HG03025 (cell line): ENCODE measurements around the gene GRWD1.
A peak's percentile ranks its signal among the peaks of the same experiment; 100 is the strongest.

ENCODE experiments used
- ATAC-seq: cut with Tn5 transposase; IDR thresholded peaks from one replicate; pipeline ENCODE4 v1.9.1; 2021; ENCODE audit warnings: mild to moderate bottlenecking, moderate library complexity; ENCODE audit not compliant: unreplicated experiment, low FRiP score

The GRWD1 gene

DNA sequence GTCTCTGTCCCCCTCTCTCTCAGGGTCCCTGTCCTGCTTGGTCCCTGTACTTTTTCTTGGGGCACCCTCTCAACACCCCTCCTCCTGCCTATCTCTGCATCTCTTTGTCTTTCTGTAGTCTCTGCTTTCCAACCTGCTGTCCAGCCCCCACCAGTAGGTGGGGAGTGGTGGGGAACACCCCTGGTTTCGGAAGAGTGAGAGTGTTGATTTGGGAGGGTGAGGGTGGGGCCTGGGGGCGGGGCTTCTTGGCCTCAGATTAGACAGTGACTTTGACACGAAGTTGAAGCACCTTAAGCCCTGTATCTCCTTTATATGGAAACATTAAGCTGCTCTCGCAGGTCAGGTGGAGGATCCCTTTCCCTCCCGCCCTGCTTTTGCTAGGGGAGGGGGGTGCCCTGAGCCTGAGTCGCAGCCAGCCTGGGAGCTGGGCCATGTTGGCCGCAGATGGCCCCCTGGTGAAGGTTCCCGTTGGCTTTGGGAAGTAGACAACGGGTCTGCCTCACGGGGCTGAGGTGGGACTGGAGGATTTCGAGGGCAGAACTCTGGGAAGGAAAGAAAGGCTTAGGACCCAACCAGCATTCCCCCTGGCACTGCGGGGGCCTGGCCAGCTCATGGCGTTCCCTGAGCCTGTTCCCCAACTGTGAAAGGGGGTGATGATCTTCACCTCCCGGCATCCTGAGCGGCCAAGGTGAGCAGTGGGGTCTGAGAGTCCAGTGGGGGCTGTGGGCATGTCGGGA lies 9.6 kb downstream of the GRWD1 start, which contains the start of gene KCNJ14:
KCNJ14 (plus strand) TSS at position 404 of the 737 bp plus-strand sequence. CDS start 6,151 bp downstream, outside the sequence.
- ATAC-seq: no peak

DNA sequence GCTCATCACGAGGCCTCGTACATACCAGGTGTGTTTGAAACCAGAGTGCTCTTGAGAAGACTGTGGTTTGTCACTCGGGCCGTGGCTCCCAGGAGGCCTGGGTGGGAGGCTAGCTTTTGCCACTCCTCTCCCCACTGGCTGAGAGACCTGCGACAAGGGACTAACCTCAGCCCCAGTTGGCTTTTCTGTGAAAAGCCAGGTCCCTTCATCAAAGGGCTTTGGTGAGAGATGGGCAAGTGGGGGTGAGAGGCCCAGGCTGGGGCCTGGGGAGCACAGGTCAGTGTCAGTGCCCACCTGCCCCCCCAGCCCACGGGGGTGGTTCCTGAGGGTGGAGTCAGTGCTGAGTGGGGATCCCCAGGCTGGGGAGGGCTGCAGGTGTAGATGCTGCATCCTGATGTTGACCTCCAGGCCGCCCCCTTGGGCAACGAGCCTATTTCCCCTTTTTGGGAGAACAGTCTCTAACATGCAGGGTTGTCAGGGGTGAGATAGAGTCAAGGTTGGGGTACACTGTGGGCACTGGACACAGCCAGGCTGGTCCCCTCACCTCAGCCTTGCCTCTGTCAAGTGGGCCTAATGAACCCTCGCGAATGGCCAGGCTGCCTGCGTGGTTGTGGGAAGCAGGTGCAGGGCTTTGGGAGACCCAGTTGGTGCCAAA lies 10.3 kb downstream of the GRWD1 start:
- no peak for ATAC-seq

- ATAC-seq: no peak
Measured at GRCh38 chr19:48456864-48457263, 11.1 kb downstream of the GRWD1 start.

GRCh38 chr19:48458016-48458415 lies 12.2 kb downstream of the GRWD1 start:
- no peak for ATAC-seq

GRCh38 chr19:48461651-48461981 lies 15.8 kb downstream of the GRWD1 start:
- no peak for ATAC-seq

DNA sequence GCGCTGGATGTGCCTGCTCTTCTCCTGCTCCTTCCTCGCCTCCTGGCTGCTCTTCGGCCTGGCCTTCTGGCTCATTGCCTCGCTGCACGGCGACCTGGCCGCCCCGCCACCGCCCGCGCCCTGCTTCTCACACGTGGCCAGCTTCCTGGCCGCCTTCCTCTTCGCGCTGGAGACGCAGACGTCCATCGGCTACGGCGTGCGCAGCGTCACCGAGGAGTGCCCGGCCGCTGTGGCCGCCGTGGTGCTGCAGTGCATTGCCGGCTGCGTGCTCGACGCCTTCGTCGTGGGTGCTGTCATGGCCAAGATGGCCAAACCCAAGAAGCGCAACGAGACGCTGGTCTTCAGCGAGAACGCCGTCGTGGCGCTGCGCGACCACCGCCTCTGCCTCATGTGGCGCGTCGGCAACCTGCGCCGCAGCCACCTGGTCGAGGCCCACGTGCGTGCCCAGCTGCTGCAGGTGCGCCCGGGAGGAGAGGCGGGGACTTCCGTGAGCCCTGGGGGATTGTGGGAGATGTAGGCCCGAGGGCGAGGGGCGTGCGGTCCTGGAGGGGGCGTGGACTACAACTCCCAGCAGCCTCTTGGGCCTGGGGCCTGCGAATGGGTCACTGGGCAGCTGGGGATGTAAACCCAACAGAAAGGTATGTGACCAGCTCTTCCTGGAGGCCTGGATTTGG lies 16.3 kb downstream of the GRWD1 start:
- no peak for ATAC-seq

DNA sequence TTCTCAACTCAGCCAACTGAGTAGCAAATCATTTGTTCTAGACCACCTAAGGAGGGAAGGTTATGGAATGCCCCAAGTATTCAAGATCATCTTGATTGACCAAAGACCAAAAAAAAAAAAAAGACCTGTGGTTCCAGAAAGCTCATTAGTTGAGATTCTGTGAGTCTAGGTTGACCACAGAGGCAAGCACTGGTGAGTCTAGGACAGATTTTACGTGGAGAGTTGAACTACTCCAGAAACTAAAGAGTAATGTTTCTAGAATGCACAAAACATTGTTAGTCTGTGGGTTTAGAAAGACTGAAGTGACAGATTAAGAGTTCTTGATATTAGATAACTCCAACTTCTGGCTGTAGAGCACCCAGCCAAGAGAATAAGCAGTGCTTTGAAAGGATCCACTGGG lies 19.4 kb downstream of the GRWD1 start:
- ATAC-seq: no peak

DNA sequence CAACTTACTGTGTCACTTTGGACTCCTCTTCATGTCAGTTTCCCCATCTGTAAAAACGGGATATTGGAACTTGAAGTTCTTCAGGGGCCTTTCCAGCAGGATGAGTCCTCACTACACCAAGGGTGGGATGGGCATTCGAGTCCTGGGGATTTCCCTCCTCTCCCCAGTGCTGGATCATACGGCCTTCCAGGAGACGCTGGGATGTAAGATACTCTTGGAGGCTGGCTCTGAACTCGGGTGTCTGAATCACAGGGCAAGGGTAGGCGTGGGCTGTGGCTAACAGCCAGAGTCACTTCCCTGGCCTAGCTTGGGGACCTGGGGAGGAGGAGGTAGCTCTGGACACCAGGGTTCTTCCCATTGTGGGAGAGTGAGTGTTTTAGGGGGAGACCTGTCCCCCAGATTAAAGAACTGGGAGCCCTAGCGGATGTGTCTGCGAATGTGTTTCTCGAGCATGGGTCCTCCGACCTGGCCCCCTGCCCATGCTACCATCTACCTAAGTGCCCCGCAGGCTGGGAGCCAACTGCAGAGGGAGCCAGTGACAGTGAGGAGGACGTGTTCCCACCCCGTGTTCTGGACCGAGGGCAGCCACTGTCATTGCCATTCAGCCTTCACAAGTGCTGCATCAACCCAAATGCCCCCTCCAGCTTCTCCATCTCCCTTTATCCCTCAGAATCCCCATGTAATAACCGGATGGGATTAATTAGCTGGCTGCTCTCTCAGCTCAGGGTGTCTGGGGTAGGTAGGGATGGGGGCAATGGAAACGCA lies 21.0 kb downstream of the GRWD1 start:
- no peak for ATAC-seq

- ATAC-seq: peak; percentile 92
Measured at GRCh38 chr19:48468772-48469288, 23.0 kb downstream of the GRWD1 start.

- ATAC-seq: peak; percentile 25
Measured at GRCh38 chr19:48469289-48469881, 23.6 kb downstream of the GRWD1 start, which contains the start of gene CYTH2. TSS of gene CYTH2 (plus strand) at chr19:48469369. CDS start at chr19:48469508, 139 bp downstream.

DNA sequence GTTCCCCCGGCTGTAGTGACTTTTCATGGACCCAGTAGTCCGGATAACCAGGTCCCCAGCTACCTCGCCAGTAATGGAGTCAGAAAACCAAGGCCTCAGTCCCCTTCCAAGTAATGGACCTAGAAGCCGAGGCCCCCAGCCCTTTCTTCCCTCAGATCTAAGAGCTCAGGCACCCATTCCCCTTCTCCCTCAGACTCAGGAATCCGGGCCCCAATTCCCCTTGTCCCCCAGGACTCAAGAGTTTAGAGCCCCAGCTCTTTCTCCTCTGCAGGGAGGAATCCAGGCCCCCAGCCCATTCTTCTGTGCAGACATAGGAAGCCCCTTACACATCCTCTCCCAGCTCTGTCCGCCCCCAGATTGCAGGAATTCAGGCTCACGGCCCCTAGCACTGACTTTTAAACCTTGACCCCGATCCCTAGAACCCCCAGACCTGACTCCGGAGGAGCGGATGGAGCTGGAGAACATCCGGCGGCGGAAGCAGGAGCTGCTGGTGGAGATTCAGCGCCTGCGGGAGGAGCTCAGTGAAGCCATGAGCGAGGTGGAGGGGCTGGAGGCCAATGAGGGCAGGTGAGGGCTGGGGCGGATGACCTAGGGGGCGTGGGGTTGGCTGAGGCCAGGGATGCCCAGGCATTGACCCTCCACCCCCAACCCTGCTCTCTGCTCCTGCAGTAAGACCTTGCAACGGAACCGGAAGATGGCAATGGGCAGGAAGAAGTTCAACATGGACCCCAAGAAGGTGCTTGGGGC lies 24.3 kb downstream of the GRWD1 start:
- no peak for ATAC-seq

DNA sequence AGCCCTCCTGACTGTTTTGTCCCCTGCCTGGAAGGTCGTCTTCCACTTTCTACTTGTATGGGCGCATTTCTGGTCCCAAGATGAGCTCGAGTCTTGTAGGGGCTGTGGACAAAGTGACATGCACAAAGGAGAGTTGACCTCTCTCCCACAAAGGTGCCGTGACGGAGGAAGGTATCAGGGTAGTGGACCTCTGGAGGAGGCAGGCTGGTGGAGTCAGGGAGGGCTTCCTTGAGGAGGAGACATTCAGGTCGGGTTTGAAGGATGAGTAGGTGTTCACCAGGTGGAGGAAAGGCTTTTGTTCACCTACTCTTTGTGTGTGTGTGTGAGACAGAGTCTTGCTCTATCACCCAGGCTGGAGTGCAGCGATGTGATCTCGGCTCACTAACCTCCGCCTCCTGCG lies 25.1 kb downstream of the GRWD1 start:
- no peak for ATAC-seq

- no peak for ATAC-seq
Measured at GRCh38 chr19:48471836-48472235, 26.1 kb downstream of the GRWD1 start.

- ATAC-seq: no peak
Measured at GRCh38 chr19:48473161-48473966, 27.6 kb downstream of the GRWD1 start.

DNA sequence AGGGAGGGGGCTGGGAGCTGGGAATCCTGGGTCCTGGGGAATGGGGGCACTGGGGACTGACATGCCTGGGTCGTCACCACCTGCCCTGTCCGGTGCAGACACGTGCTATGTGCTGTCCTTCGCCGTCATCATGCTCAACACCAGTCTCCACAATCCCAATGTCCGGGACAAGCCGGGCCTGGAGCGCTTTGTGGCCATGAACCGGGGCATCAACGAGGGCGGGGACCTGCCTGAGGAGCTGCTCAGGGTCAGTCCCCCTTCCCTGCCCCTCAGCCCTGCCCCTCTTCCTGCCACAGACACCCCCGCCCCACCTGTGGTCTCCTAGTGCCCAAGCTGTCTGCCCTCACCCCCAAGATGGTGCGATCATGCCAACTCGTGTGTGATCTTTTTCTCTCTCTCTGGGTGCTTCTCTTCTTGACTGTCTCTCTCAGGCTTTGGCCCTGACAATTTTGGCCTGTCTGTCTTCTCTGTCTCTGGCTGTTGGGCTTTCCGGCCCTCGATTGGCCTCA lies 28.4 kb downstream of the GRWD1 start:
- no peak for ATAC-seq

GRCh38 chr19:48475369-48476068 lies 29.7 kb downstream of the GRWD1 start:
- no peak for ATAC-seq

- no peak for ATAC-seq
Measured at GRCh38 chr19:48476176-48476575, 30.4 kb downstream of the GRWD1 start.
